GM23338 (cell line): ENCODE data around the gene WASF2.

ENCODE experiments used
- EZH2 ChIP-seq: fragments of 200-600 bp; sonication (generic); IDR thresholded peaks from one replicate; pipeline ENCODE4 v1.8.0; 2017; ENCODE audit warnings: antibody characterized with exemption, mild to moderate bottlenecking, low read depth; ENCODE audit not compliant: unreplicated experiment
- POLR2AphosphoS5 ChIP-seq: IDR thresholded peaks from 2 replicates; pipeline ENCODE4 v1.6.1; 2016; ENCODE audit warnings: antibody characterized with exemption, low read depth
- TF ChIP-seq, protein P1 (sequence below), 2 experiments: fragments of 200-600 bp in 1 of 2; sonication (generic) in 1 of 2; conservative IDR thresholded peaks; 2 replicates each; pipeline versions ENCODE4 v1.5.1 to v1.6.1; 2016 to 2017; ENCODE audit warnings: antibody characterized with exemption in 2 of 2, low read depth in 2 of 2, mild to moderate bottlenecking in 2 of 2, moderate library complexity in 1 of 2
- TF ChIP-seq, protein P2 (sequence below): IDR thresholded peaks from one replicate; pipeline ENCODE4 v1.6.1; 2018; ENCODE audit warnings: antibody characterized with exemption; ENCODE audit not compliant: unreplicated experiment

DNA sequence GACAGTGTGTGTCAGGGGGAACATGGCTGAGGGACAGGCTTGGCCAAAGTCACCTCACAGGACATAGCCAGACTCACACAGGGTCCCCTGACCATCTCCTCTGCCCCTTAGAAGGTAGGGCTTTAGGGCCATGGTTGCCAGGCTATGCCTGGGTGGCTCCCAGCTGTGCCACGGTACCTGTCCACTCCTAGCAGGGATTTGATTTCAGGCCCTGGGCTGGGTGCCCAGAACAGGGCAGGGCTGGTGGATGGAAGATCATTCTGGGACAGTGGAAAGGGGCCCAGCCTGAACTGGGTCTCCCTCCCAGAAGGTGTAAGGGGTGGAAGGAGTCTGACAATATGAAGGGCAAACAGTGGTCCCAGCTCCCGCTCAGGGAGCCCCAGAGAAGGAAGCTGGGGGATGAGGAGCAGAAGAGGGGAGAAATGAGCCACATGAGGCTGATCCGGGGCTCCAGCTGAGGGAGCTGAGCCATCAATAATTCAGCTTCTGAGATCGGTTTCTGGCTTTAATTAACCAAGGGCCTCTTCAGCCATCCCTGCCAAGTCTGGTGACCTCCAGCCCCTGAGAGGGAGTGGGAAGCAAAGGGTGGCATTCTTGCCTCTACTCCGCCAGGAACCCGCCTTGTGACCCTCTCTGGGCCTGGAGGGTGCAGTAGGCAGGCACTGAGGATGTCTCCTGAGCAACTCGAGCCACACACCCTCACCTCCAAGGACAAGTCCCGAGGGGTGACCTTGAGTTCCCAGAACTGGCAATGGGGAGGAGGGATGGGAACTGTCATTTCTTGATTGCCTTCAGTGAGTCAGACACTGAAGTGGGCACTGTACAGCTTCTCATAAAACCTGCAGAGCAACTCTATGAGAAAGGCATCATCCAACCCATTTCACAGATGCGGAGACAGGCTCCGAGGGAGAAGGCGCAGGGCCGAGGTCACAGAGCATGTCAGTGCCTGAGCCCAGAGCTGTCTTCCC, 108.9 kb downstream of the WASF2 start:
- TF ChIP-seq, protein P1, sequence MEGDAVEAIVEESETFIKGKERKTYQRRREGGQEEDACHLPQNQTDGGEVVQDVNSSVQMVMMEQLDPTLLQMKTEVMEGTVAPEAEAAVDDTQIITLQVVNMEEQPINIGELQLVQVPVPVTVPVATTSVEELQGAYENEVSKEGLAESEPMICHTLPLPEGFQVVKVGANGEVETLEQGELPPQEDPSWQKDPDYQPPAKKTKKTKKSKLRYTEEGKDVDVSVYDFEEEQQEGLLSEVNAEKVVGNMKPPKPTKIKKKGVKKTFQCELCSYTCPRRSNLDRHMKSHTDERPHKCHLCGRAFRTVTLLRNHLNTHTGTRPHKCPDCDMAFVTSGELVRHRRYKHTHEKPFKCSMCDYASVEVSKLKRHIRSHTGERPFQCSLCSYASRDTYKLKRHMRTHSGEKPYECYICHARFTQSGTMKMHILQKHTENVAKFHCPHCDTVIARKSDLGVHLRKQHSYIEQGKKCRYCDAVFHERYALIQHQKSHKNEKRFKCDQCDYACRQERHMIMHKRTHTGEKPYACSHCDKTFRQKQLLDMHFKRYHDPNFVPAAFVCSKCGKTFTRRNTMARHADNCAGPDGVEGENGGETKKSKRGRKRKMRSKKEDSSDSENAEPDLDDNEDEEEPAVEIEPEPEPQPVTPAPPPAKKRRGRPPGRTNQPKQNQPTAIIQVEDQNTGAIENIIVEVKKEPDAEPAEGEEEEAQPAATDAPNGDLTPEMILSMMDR (conservative IDR thresholded peaks at IDR 0.05; ENCODE audit: low read depth in 2 of 2), result no peak
- TF ChIP-seq EZH2 (no peak), POLR2AphosphoS5 (no peak)
- TF ChIP-seq, protein P2, sequence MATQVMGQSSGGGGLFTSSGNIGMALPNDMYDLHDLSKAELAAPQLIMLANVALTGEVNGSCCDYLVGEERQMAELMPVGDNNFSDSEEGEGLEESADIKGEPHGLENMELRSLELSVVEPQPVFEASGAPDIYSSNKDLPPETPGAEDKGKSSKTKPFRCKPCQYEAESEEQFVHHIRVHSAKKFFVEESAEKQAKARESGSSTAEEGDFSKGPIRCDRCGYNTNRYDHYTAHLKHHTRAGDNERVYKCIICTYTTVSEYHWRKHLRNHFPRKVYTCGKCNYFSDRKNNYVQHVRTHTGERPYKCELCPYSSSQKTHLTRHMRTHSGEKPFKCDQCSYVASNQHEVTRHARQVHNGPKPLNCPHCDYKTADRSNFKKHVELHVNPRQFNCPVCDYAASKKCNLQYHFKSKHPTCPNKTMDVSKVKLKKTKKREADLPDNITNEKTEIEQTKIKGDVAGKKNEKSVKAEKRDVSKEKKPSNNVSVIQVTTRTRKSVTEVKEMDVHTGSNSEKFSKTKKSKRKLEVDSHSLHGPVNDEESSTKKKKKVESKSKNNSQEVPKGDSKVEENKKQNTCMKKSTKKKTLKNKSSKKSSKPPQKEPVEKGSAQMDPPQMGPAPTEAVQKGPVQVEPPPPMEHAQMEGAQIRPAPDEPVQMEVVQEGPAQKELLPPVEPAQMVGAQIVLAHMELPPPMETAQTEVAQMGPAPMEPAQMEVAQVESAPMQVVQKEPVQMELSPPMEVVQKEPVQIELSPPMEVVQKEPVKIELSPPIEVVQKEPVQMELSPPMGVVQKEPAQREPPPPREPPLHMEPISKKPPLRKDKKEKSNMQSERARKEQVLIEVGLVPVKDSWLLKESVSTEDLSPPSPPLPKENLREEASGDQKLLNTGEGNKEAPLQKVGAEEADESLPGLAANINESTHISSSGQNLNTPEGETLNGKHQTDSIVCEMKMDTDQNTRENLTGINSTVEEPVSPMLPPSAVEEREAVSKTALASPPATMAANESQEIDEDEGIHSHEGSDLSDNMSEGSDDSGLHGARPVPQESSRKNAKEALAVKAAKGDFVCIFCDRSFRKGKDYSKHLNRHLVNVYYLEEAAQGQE, result no peak
